ENCODE measurements around the gene KLHL10.

GRCh38 chr17:41806685-41807445 is 30.8 kb upstream of the KLHL10 start:
- TF ChIP-seq EZH2 (IDR thresholded peaks at IDR 0.05; ENCODE audit: borderline replicate concordance, low read depth, low read length), result no peak
- TF ChIP-seq POLR2A (conservative IDR thresholded peaks at IDR 0.05), result no peak
- TF ChIP-seq CTCF (IDR thresholded peaks at IDR 0.05 in 2 of 3, conservative IDR thresholded peaks at IDR 0.05 in 1 of 3; ENCODE audit: insufficient read depth in 2 of 3, low read depth in 1 of 3, low read length in 3 of 3), result no peak
- TF ChIP-seq POLR2AphosphoS5 (IDR thresholded peaks at IDR 0.05; ENCODE audit: control insufficient read depth, insufficient read depth, low read depth, low read length), result no peak
- TF ChIP-seq GABPB2 (CRISPR knock-in tag; conservative IDR thresholded peaks at IDR 0.05), result no peak
- TF ChIP-seq SMAD4 (CRISPR knock-in tag; conservative IDR thresholded peaks at IDR 0.05), result no peak
- no peak for TF ChIP-seq NR2F6 (CRISPR knock-in tag; IDR thresholded peaks at IDR 0.05)
- TF ChIP-seq ZNF224 (CRISPR knock-in tag; IDR thresholded peaks at IDR 0.05), result no peak
- TF ChIP-seq GABPB1 (CRISPR knock-in tag; IDR thresholded peaks at IDR 0.05), result no peak
- no peak for TF ChIP-seq ETV6 (IDR thresholded peaks at IDR 0.05; ENCODE audit: borderline replicate concordance in 1 of 2, low read depth in 2 of 2, low read length in 1 of 2)
- no peak for TF ChIP-seq ETV6 (CRISPR knock-in tag; IDR thresholded peaks at IDR 0.05; ENCODE audit: borderline replicate concordance)
- no peak for TF ChIP-seq ZC3H4 (CRISPR knock-in tag; IDR thresholded peaks at IDR 0.05; ENCODE audit: borderline replicate concordance)
- TF ChIP-seq MECOM (CRISPR knock-in tag; IDR thresholded peaks at IDR 0.05), result no peak
- no peak for TF ChIP-seq MLX (CRISPR knock-in tag; conservative IDR thresholded peaks at IDR 0.05)

Measured in K562 (cell line).